ENCODE results near the gene CCR6.

CCR6 gene

GRCh38 chr6:167118006-167118405, 4.9 kb upstream of the CCR6 start:
- TF ChIP-seq Cebpa-rat (IDR thresholded peaks at IDR 0.05): no peak
- H3K4me3 ChIP-seq: no peak overlapping the region
- H3K9ac ChIP-seq: no peak overlapping the region
- H4K20me1 ChIP-seq: no peaks in the 10 kb centered on the region
- no peaks in the 10 kb centered on the region for H3K36me3 ChIP-seq
- H3K9me3 ChIP-seq: no peaks in the 10 kb centered on the region
- no peaks in the 10 kb centered on the region for H3K27me3 ChIP-seq
- peaks cover 90% of the 10 kb centered on the region for H3K4me1 ChIP-seq
- no peak overlapping the region for H3K4me2 ChIP-seq
- no peak overlapping the region for H3K27ac ChIP-seq

GRCh38 chr6:167118839-167119238, 4.1 kb upstream of the CCR6 start:
- Histone ChIP-seq H3K4me3 (no peak overlapping the region), H3K4me2 (peak overlapping the region; percentile 20; the same call in 1 of the 2 replicates)

GRCh38 chr6:167119670-167120582, 3.0 kb upstream of the CCR6 start:
- Histone ChIP-seq H3K4me3 (no peak overlapping the region), H3K36me3 (no peaks in the 10 kb centered on the region), H3K27ac (no peak overlapping the region), H3K4me1 (peaks cover 87% of the 10 kb centered on the region), H3K9me3 (no peaks in the 10 kb centered on the region), H3K27me3 (no peaks in the 10 kb centered on the region), H3K9ac (no peak overlapping the region), H3K4me2 (0 out of 2 replicates have a peak overlapping the region, but pooled peaks have one; percentile 21), H4K20me1 (no peaks in the 10 kb centered on the region)
- TF ChIP-seq Cebpa-rat (IDR thresholded peaks at IDR 0.05): no peak

More at GRCh38 chr6:167118839-167119238, 4.1 kb upstream of the CCR6 start:
- TF ChIP-seq Cebpa-rat (IDR thresholded peaks at IDR 0.05): no peak
- Histone ChIP-seq H3K9me3 (no peaks in the 10 kb centered on the region), H3K36me3 (no peaks in the 10 kb centered on the region), H3K4me1 (peaks cover 90% of the 10 kb centered on the region), H3K27ac (no peak overlapping the region), H3K9ac (no peak overlapping the region), H4K20me1 (no peaks in the 10 kb centered on the region), H3K27me3 (no peaks in the 10 kb centered on the region)

- Histone ChIP-seq H3K4me2 (no peak overlapping the region), H3K9ac (no peak overlapping the region), H4K20me1 (no peaks in the 10 kb centered on the region), H3K27ac (no peak overlapping the region), H3K9me3 (no peaks in the 10 kb centered on the region), H3K27me3 (no peaks in the 10 kb centered on the region), H3K4me3 (no peak overlapping the region), H3K36me3 (no peaks in the 10 kb centered on the region), H3K4me1 (peaks cover 80% of the 10 kb centered on the region)
- no peak for TF ChIP-seq Cebpa-rat (IDR thresholded peaks at IDR 0.05)
Measured at GRCh38 chr6:167120583-167120903, 2.4 kb upstream of the CCR6 start.

GRCh38 chr6:167121335-167121841, 1.5 kb upstream of the CCR6 start:
- Histone ChIP-seq H3K9ac (no peak overlapping the region), H3K4me2 (peak overlapping the region; percentile 57), H3K27me3 (no peaks in the 10 kb centered on the region), H3K4me1 (peaks cover 74% of the 10 kb centered on the region), H3K27ac (no peak overlapping the region), H3K36me3 (no peaks in the 10 kb centered on the region), H4K20me1 (no peaks in the 10 kb centered on the region), H3K4me3 (no peak overlapping the region), H3K9me3 (peaks cover 5% of the 10 kb centered on the region)
- no peak for TF ChIP-seq Cebpa-rat (IDR thresholded peaks at IDR 0.05)

GRCh38 chr6:167122041-167122826, 662 bp upstream of the CCR6 start:
- H3K36me3 ChIP-seq: no peaks in the 10 kb centered on the region
- H3K9me3 ChIP-seq: peaks cover 14% of the 10 kb centered on the region
- no peaks in the 10 kb centered on the region for H3K27me3 ChIP-seq
- no peak overlapping the region for H3K4me3 ChIP-seq
- H4K20me1 ChIP-seq: no peaks in the 10 kb centered on the region
- peak overlapping the region; percentile 57 for H3K4me2 ChIP-seq
- no peak overlapping the region for H3K27ac ChIP-seq
- peaks cover 70% of the 10 kb centered on the region for H3K4me1 ChIP-seq
- H3K9ac ChIP-seq: no peak overlapping the region
- no peak for TF ChIP-seq Cebpa-rat (IDR thresholded peaks at IDR 0.05)

- H3K4me2 ChIP-seq: no peak overlapping the region
- H3K4me3 ChIP-seq: no peak overlapping the region
- peaks cover 14% of the 10 kb centered on the region for H3K9me3 ChIP-seq
- peaks cover 67% of the 10 kb centered on the region for H3K4me1 ChIP-seq
- no peak overlapping the region for H3K9ac ChIP-seq
- H3K27me3 ChIP-seq: no peaks in the 10 kb centered on the region
- no peak for TF ChIP-seq Cebpa-rat (IDR thresholded peaks at IDR 0.05)
- H4K20me1 ChIP-seq: no peaks in the 10 kb centered on the region
- no peak overlapping the region for H3K27ac ChIP-seq
- no peaks in the 10 kb centered on the region for H3K36me3 ChIP-seq
Measured at GRCh38 chr6:167124753-167125152, 1.9 kb downstream of the CCR6 start.

- H3K4me2 ChIP-seq: no peak overlapping the region
- H3K27ac ChIP-seq: no peak overlapping the region
- H3K9ac ChIP-seq: no peak overlapping the region
- peaks cover 14% of the 10 kb centered on the region for H3K9me3 ChIP-seq
- TF ChIP-seq Cebpa-rat (IDR thresholded peaks at IDR 0.05): no peak
- H3K27me3 ChIP-seq: no peaks in the 10 kb centered on the region
- no peak overlapping the region for H3K4me3 ChIP-seq
- H4K20me1 ChIP-seq: no peaks in the 10 kb centered on the region
- peaks cover 67% of the 10 kb centered on the region for H3K4me1 ChIP-seq
- H3K36me3 ChIP-seq: no peaks in the 10 kb centered on the region
Measured at GRCh38 chr6:167125410-167125809, 2.5 kb downstream of the CCR6 start.

GRCh38 chr6:167125855-167126349, 3.0 kb downstream of the CCR6 start:
- peaks cover 67% of the 10 kb centered on the region for H3K4me1 ChIP-seq
- no peak overlapping the region for H3K27ac ChIP-seq
- peaks cover 14% of the 10 kb centered on the region for H3K9me3 ChIP-seq
- H3K27me3 ChIP-seq: no peaks in the 10 kb centered on the region
- no peaks in the 10 kb centered on the region for H4K20me1 ChIP-seq
- H3K4me2 ChIP-seq: no peak overlapping the region
- no peak overlapping the region for H3K4me3 ChIP-seq
- no peak for TF ChIP-seq Cebpa-rat (IDR thresholded peaks at IDR 0.05)
- H3K36me3 ChIP-seq: no peaks in the 10 kb centered on the region
- no peak overlapping the region for H3K9ac ChIP-seq

Measured in BLaER1 (cell line).